C4-2B (cell line): ENCODE data around the gene ZFR.

Source experiments
- CTCF ChIP-seq: fragments of 450-650 bp; conservative IDR thresholded peaks from 2 replicates; pipeline ENCODE4 v1.5.1; 2017; ENCODE audit warnings: mild to moderate bottlenecking
- ZFX ChIP-seq: fragments of 450-650 bp; IDR thresholded peaks from 2 replicates; pipeline ENCODE4 v1.6.1; 2017

GRCh38 chr5:32325062-32325461 lies 119.5 kb downstream of the ZFR start:
- TF ChIP-seq CTCF (no peak), ZFX (no peak)
